ENCODE results near the gene STK32B.

Gene STK32B

GRCh38 chr4:5260121-5260520, 208.8 kb downstream of the STK32B start:
- H3K4me3 ChIP-seq: no peak overlapping the region
- no peak for DNase-seq
- no peaks in the 10 kb centered on the region for H3K36me3 ChIP-seq
- H3K4me1 ChIP-seq: no peaks in the 10 kb centered on the region
- TF ChIP-seq CTCF (IDR thresholded peaks at IDR 0.05): no peak
- no peaks in the 10 kb centered on the region for H3K9me3 ChIP-seq
- intact Hi-C loops (cut with DNase I; ENCODE audit: low total_unique reads): no loop called here
- no peaks in the 10 kb centered on the region for H3K27me3 ChIP-seq
- H3K27ac ChIP-seq: no peak overlapping the region

GRCh38 chr4:5261866-5262265, 210.6 kb downstream of the STK32B start:
- H3K36me3 ChIP-seq: no peaks in the 10 kb centered on the region
- H3K27me3 ChIP-seq: no peaks in the 10 kb centered on the region
- intact Hi-C loops (cut with DNase I; ENCODE audit: low total_unique reads): no loop called here
- no peak overlapping the region for H3K27ac ChIP-seq
- no peak overlapping the region for H3K4me3 ChIP-seq
- DNase-seq: no peak
- no peak for TF ChIP-seq CTCF (IDR thresholded peaks at IDR 0.05)
- H3K4me1 ChIP-seq: no peaks in the 10 kb centered on the region
- no peaks in the 10 kb centered on the region for H3K9me3 ChIP-seq

GRCh38 chr4:5266991-5267390, 215.7 kb downstream of the STK32B start:
- Histone ChIP-seq H3K4me3 (no peak overlapping the region), H3K27ac (no peak overlapping the region), H3K27me3 (no peaks in the 10 kb centered on the region), H3K9me3 (no peaks in the 10 kb centered on the region), H3K4me1 (no peaks in the 10 kb centered on the region), H3K36me3 (no peaks in the 10 kb centered on the region)
- DNase-seq: no peak
- TF ChIP-seq CTCF (IDR thresholded peaks at IDR 0.05): no peak
- intact Hi-C loops (cut with DNase I; ENCODE audit: low total_unique reads): no loop called here

- no peaks in the 10 kb centered on the region for H3K4me1 ChIP-seq
These were observed 216.1 kb downstream of the STK32B start for GRCh38 chr4:5267408-5267807.

GRCh38 chr4:5276475-5277075, 225.3 kb downstream of the STK32B start:
- Histone ChIP-seq H3K4me1 (no peaks in the 10 kb centered on the region), H3K9me3 (no peaks in the 10 kb centered on the region), H3K27ac (no peak overlapping the region), H3K4me3 (no peak overlapping the region), H3K36me3 (no peaks in the 10 kb centered on the region), H3K27me3 (no peaks in the 10 kb centered on the region)
- no peak for DNase-seq
- no peak for TF ChIP-seq CTCF (IDR thresholded peaks at IDR 0.05)
- intact Hi-C loops (cut with DNase I; ENCODE audit: low total_unique reads): no loop called here

More at GRCh38 chr4:5267408-5267807, 216.1 kb downstream of the STK32B start:
- no peak overlapping the region for H3K27ac ChIP-seq
- no peak overlapping the region for H3K4me3 ChIP-seq
- no peak for TF ChIP-seq CTCF (IDR thresholded peaks at IDR 0.05)
- no peaks in the 10 kb centered on the region for H3K36me3 ChIP-seq
- H3K27me3 ChIP-seq: no peaks in the 10 kb centered on the region
- DNase-seq: no peak
- H3K9me3 ChIP-seq: no peaks in the 10 kb centered on the region
- intact Hi-C loops (cut with DNase I; ENCODE audit: low total_unique reads): no loop called here

- H3K27me3 ChIP-seq: no peaks in the 10 kb centered on the region
- TF ChIP-seq CTCF (IDR thresholded peaks at IDR 0.05): no peak
- no peaks in the 10 kb centered on the region for H3K9me3 ChIP-seq
- no peak for DNase-seq
- no peak overlapping the region for H3K27ac ChIP-seq
- H3K4me3 ChIP-seq: no peak overlapping the region
- H3K4me1 ChIP-seq: no peaks in the 10 kb centered on the region
- no peaks in the 10 kb centered on the region for H3K36me3 ChIP-seq
- intact Hi-C loops (cut with DNase I; ENCODE audit: low total_unique reads): no loop called here
These were observed 225.8 kb downstream of the STK32B start for GRCh38 chr4:5277079-5277478.
